ENCODE data around the gene LYPD4. TPM values are rescaled to one million over a fixed set of nuclear protein-coding genes. Genes with fewer than 3 reads are reported as not detected.

LYPD4 gene
- total RNA-seq, 2 experiments from 2014 or later = not detected

DNA sequence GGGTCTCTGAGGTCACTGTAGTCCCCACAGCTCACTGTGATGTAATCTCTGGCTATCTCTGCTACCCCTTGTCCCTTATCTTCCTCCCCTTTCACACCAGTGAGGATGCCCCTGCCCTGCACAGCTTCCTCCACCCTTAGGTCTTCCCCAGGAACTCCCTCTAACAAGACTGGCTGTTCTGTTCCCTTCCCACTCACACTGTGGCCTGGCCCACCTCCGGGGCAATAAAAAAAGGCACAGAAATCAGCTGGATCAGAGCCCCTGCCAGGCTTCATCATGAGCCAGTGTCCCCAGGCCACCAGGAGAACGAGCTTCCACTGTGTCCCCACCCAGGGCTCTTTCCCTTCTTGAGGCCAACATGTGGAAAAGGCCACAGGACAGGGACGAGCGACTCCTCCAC, 43.5 kb downstream of the LYPD4 start:
- TF ChIP-seq, protein P1, sequence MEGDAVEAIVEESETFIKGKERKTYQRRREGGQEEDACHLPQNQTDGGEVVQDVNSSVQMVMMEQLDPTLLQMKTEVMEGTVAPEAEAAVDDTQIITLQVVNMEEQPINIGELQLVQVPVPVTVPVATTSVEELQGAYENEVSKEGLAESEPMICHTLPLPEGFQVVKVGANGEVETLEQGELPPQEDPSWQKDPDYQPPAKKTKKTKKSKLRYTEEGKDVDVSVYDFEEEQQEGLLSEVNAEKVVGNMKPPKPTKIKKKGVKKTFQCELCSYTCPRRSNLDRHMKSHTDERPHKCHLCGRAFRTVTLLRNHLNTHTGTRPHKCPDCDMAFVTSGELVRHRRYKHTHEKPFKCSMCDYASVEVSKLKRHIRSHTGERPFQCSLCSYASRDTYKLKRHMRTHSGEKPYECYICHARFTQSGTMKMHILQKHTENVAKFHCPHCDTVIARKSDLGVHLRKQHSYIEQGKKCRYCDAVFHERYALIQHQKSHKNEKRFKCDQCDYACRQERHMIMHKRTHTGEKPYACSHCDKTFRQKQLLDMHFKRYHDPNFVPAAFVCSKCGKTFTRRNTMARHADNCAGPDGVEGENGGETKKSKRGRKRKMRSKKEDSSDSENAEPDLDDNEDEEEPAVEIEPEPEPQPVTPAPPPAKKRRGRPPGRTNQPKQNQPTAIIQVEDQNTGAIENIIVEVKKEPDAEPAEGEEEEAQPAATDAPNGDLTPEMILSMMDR (IDR thresholded peaks at IDR 0.05) = no peak
- ChIA-PET POLR2A (interaction anchor here (1.1 kb wide), 1 partner anchor 20 kb away, joined by 3 read pairs; no protein-coding TSS in a partner anchor), CTCF (interaction anchor here (1.0 to 4.3 kb wide), 5 partner anchors 8 to 47 kb away, joined by 3 to 23 read pairs (median 8); no protein-coding TSS in a partner anchor)
- peaks cover 1% of the 10 kb centered on the region for H3K27me3 Mint-ChIP-seq
- H3K9me3 Mint-ChIP-seq = no peaks in the 10 kb centered on the region
- DNase-seq (no peak), ATAC-seq (no peak)
- intact Hi-C loops (cut with micrococcal nuclease) = no loop called here
- no peak overlapping the region for H3K4me3 Mint-ChIP-seq
- H3K27ac Mint-ChIP-seq = no peak overlapping the region
- H3K4me1 Mint-ChIP-seq (ENCODE audit: low read depth) = peaks cover 21% of the 10 kb centered on the region
- no peaks in the 10 kb centered on the region for H3K36me3 Mint-ChIP-seq (ENCODE audit: low read depth)

DNA sequence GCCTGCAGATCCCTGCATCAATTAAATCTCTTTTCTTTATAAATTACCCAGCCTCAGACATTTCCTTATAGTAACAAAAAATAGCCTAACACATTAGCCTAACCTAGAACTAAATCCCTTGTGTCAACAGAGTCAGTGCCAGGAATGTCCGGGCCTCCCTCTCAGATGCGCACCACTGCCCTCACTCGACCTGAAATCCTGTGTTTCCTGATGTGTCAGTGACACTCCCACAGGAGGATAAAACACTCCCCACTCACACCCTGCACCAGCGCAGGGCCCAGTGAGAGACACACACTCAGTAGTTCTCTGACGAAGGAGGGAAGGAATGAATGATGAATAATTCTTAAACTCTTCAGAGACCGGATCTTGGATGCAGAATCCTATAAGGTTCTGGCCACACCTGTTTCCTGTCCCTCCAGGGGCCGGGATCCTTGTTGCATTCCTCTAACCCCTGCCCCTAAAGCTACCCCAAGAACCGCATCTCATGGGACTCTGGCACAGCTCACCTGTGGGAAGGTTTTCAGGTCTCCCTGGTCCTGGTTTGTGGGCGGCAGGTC, 45.0 kb downstream of the LYPD4 start:
- Mint-ChIP-seq H3K4me3 (no peak overlapping the region), H3K27ac (no peak overlapping the region), H3K4me1 (ENCODE audit: low read depth) (peaks cover 16% of the 10 kb centered on the region), H3K9me3 (no peaks in the 10 kb centered on the region), H3K27me3 (peaks cover 4% of the 10 kb centered on the region), H3K36me3 (ENCODE audit: low read depth) (no peaks in the 10 kb centered on the region)
- no peak for ATAC-seq
- ChIA-PET POLR2A (no interaction called here), CTCF (interaction anchor here (3.1 kb wide), 1 partner anchor 14 kb away, joined by 15 read pairs; no protein-coding TSS in a partner anchor)
- intact Hi-C loops (cut with micrococcal nuclease) = no loop called here
- TF ChIP-seq, protein P1 (IDR thresholded peaks at IDR 0.05) = no peak
- no peak for DNase-seq

DNA sequence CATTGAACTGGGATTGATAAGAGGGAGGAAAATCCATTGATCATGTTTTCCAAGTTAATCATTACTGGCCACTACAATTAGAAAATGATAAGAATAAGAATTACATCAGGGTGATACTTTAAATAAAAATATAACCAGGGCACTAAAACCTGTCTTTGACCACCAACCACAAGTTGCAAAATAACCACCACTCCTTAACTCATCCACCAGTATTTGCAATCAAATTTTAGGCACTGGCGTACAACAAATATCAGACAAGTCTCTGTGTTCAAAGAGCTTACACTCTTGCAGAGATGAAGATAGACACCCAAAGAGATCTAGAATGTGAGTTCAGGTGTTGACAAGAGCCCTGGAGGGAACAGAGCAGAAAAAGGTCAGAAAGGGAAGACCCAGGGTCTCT, 47.6 kb downstream of the LYPD4 start:
- Mint-ChIP-seq H3K9me3 (no peaks in the 10 kb centered on the region), H3K27ac (no peak overlapping the region), H3K4me1 (ENCODE audit: low read depth) (peaks cover 6% of the 10 kb centered on the region), H3K36me3 (ENCODE audit: low read depth) (no peaks in the 10 kb centered on the region), H3K27me3 (peaks cover 19% of the 10 kb centered on the region), H3K4me3 (no peak overlapping the region)
- no peak for DNase-seq
- intact Hi-C loops (cut with micrococcal nuclease) = no loop called here
- ChIA-PET CTCF (interaction anchor here (1.1 to 7.2 kb wide), 3 partner anchors 9 to 40 kb away, joined by 3 to 97 read pairs (median 3); no protein-coding TSS in a partner anchor), POLR2A (no interaction called here)
- TF ChIP-seq, protein P1 (IDR thresholded peaks at IDR 0.05) = no peak
- ATAC-seq = no peak

DNA sequence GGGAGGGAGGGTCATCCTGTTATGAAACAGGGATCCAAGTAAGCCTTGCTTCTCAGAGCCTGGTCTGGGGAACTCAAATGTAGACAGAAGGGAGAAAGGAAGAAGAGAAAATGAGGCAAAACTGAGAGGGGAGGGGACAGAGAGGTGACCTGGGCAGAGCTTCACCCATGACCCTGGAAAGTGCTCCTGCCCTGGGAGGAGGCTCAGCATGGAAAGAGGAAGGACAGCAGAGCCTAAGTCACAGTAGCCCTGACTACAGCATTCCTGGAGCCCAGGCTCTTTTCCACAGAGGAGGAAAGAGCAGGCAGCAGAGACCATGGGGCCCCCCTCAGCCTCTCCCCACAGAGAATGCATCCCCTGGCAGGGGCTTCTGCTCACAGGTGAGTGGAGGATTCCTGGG, 48.1 kb downstream of the LYPD4 start, which contains the start of gene CEACAM3:
Gene CEACAM3 (plus strand): TSS at position 226 of the 400 bp plus-strand sequence. CDS start 91 bp downstream, at position 317.
- DNase-seq (no peak), ATAC-seq (no peak)
- H3K36me3 Mint-ChIP-seq (ENCODE audit: low read depth) = no peaks in the 10 kb centered on the region
- no peak within 1 kb of the TSS for H3K27ac Mint-ChIP-seq
- intact Hi-C loops (cut with micrococcal nuclease) = no loop called here
- ChIA-PET POLR2A (interaction anchor here (1.1 to 1.2 kb wide), 2 partner anchors 17 to 63 kb away, joined by 3 to 6 read pairs; partner anchors contain the start of gene RPS19), CTCF (interaction anchor here (1.1 to 7.8 kb wide), 9 partner anchors 10 to 161 kb away, joined by 3 to 262 read pairs (median 8); partner anchors contain the start of gene CEACAM6)
- TF ChIP-seq, protein P1 (IDR thresholded peaks at IDR 0.05) = no peak
- no peaks in the 10 kb centered on the region for H3K9me3 Mint-ChIP-seq
- no peak within 1 kb of the TSS for H3K4me3 Mint-ChIP-seq
- H3K27me3 Mint-ChIP-seq = peaks cover 21% of the 10 kb centered on the region
- peaks cover under 1% of the 10 kb centered on the region for H3K4me1 Mint-ChIP-seq (ENCODE audit: low read depth)

DNA sequence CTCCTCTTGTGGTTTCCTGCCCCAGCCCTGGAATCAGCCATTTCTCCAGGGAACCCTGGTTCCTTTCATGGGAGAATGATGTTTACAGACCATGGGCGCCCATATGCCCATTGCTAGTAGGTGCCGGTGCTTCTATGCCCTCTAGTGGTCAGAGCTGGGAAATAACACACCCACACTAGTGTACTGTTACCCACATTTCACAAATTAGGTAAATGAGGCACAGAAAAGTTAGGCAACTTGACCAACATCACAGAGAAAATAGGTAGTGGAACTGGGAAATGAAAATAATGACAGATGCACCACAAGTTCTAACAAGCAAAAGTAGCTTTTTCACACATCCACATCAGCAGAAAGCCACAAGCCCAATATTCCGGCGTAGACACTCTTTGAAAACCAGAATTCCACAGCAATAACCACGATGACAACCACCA, 49.4 kb downstream of the LYPD4 start:
- intact Hi-C loops (cut with micrococcal nuclease) = no loop called here
- peak; percentile 82 for DNase-seq
- POLR2A ChIA-PET = interaction anchor here (1.1 to 1.2 kb wide), 2 partner anchors 19 to 64 kb away, joined by 3 to 6 read pairs; partner anchors contain the start of gene RPS19
- CTCF ChIA-PET = interaction anchor here (0.6 to 7.8 kb wide), 30 partner anchors 9 to 209 kb away, joined by 3 to 262 read pairs (median 4); partner anchors contain the start of genes CEACAM6 and RABAC1
- H3K4me1 Mint-ChIP-seq (ENCODE audit: low read depth) = no peaks in the 10 kb centered on the region
- H3K9me3 Mint-ChIP-seq = no peaks in the 10 kb centered on the region
- H3K27me3 Mint-ChIP-seq = peaks cover 27% of the 10 kb centered on the region
- ATAC-seq = peak; percentile 96
- TF ChIP-seq, protein P1 (IDR thresholded peaks at IDR 0.05) = peak; percentile 86
- no peak overlapping the region for H3K27ac Mint-ChIP-seq
- no peak overlapping the region for H3K4me3 Mint-ChIP-seq
- no peaks in the 10 kb centered on the region for H3K36me3 Mint-ChIP-seq (ENCODE audit: low read depth)

Measured in activated CD8-positive, alpha-beta T cell treated with anti-CD3 and anti-CD28 coated beads for 36 hours (primary cell).